ENCODE measurements around the gene KCNH1. TPM values are rescaled to one million over a fixed set of nuclear protein-coding genes. Genes with fewer than 3 reads are reported as not detected.

KCNH1 gene
- polyA plus RNA-seq, 2 of the 4 experiments (the other 2 are of a cell fraction): 5.1 to 7.9 TPM

GRCh38 chr1:210688512-210689234 lies 445.3 kb downstream of the KCNH1 start:
- CTCF ChIA-PET: no interaction called here
- no peak for ATAC-seq

GRCh38 chr1:210687582-210688279 lies 446.2 kb downstream of the KCNH1 start:
- DNase-seq (ENCODE audit: low read depth in 1 of 2, low spot score in 1 of 2): peak; percentile 25 to 53
- peak; percentile 59 to 75; a peak in 4 of 6 replicates for ATAC-seq
- H3K4me2 ChIP-seq: peak overlapping the region; percentile 48
- no peak overlapping the region for H3K4me3 ChIP-seq
- H3K4me1 ChIP-seq: peaks cover 42% of the 10 kb centered on the region
- WGBS (ENCODE audit: missing lambda C conversion rate): 65% methylated on average over 7 of the region's 7 CpGs
- ChIA-PET CTCF (no interaction called here), POLR2A (no interaction called here)
- peak overlapping the region; percentile 59 to 79 for H3K27ac ChIP-seq
- no peak for FAIRE-seq
- no peaks in the 10 kb centered on the region for H3K9me3 ChIP-seq
- no peak for TF ChIP-seq REST (IDR thresholded peaks at IDR 0.05)
- TF ChIP-seq PHF8 (IDR thresholded peaks at IDR 0.05; ENCODE audit: borderline replicate concordance, low read depth): no peak
- TF ChIP-seq FOSL2 (IDR thresholded peaks at IDR 0.05): no peak
- peak; percentile 43; the same call in 1 of the 2 replicates for TF ChIP-seq FOSL2 (CRISPR knock-in tag; IDR thresholded peaks at IDR 0.05)
- no peak for TF ChIP-seq E2F6 (IDR thresholded peaks at IDR 0.05; ENCODE audit: borderline replicate concordance, low read depth)
- no peak for TF ChIP-seq ZNF302 (CRISPR knock-in tag; IDR thresholded peaks at IDR 0.05)
- no peak for TF ChIP-seq CHD2 (IDR thresholded peaks at IDR 0.05; ENCODE audit: low read length, partially characterized antibody)
- peak; percentile 33 for TF ChIP-seq MAFK (IDR thresholded peaks at IDR 0.05; ENCODE audit: partially characterized antibody)
- TF ChIP-seq POLR2AphosphoS2 (conservative IDR thresholded peaks at IDR 0.05; ENCODE audit: low read length): no peak
- TF ChIP-seq PBX3 (IDR thresholded peaks at IDR 0.05): no peak
- no peak for TF ChIP-seq EP300 (IDR thresholded peaks at IDR 0.05)
- no peak for TF ChIP-seq ZSCAN20 (CRISPR knock-in tag; IDR thresholded peaks at IDR 0.05)
- no peak for TF ChIP-seq ZFP36 (IDR thresholded peaks at IDR 0.05; ENCODE audit: borderline replicate concordance, partially characterized antibody)
- TF ChIP-seq ELK1 (IDR thresholded peaks at IDR 0.05; ENCODE audit: low read depth, low read length): no peak
- TF ChIP-seq RARB (CRISPR knock-in tag; IDR thresholded peaks at IDR 0.05): no peak
- no peak for TF ChIP-seq NR3C1 (IDR thresholded peaks at IDR 0.05)
- 0 out of 2 replicates have a peak, but pooled peaks have one; percentile 12 for TF ChIP-seq NFE2L2 (conservative IDR thresholded peaks at IDR 0.05; ENCODE audit: low read length)
- no peak for TF ChIP-seq RAD21 (conservative IDR thresholded peaks at IDR 0.05 in 1 of 2, IDR thresholded peaks at IDR 0.05 in 1 of 2)
- TF ChIP-seq MYC (IDR thresholded peaks at IDR 0.05; ENCODE audit: borderline replicate concordance, low read length): no peak
- TF ChIP-seq HOXB5 (CRISPR knock-in tag; IDR thresholded peaks at IDR 0.05): no peak
- no peak for TF ChIP-seq HES2 (IDR thresholded peaks at IDR 0.05)

More at GRCh38 chr1:210688512-210689234, 445.3 kb downstream of the KCNH1 start:
- peak overlapping the region; percentile 59 to 79; a peak in 5 of 6 replicates for H3K27ac ChIP-seq
- H3K9me3 ChIP-seq: no peaks in the 10 kb centered on the region
- WGBS (ENCODE audit: missing lambda C conversion rate): 100% methylated on average over 1 of the region's 1 CpG
- no peak overlapping the region for H3K4me3 ChIP-seq
- POLR2A ChIA-PET: no interaction called here
- peaks cover 45% of the 10 kb centered on the region for H3K4me1 ChIP-seq
- FAIRE-seq (no peak), DNase-seq (ENCODE audit: low read depth in 1 of 2, low spot score in 1 of 2) (no peak)
- TF ChIP-seq CTCF (IDR thresholded peaks at IDR 0.05) (0 out of 3 replicates have a peak, but pooled peaks have one; percentile 2), NFE2L2 (conservative IDR thresholded peaks at IDR 0.05; ENCODE audit: low read length) (no peak)
- H3K4me2 ChIP-seq: peak overlapping the region; percentile 48; the same call in 2 of the 3 replicates

All from A549 (cell line).